HG03064 (cell line): ENCODE results near the gene TPPP3.

Experiments used
- ATAC-seq: cut with Tn5 transposase; IDR thresholded peaks from one replicate; pipeline ENCODE4 v1.9.1; 2021; ENCODE audit warnings: low read depth; ENCODE audit not compliant: unreplicated experiment

Gene TPPP3

DNA sequence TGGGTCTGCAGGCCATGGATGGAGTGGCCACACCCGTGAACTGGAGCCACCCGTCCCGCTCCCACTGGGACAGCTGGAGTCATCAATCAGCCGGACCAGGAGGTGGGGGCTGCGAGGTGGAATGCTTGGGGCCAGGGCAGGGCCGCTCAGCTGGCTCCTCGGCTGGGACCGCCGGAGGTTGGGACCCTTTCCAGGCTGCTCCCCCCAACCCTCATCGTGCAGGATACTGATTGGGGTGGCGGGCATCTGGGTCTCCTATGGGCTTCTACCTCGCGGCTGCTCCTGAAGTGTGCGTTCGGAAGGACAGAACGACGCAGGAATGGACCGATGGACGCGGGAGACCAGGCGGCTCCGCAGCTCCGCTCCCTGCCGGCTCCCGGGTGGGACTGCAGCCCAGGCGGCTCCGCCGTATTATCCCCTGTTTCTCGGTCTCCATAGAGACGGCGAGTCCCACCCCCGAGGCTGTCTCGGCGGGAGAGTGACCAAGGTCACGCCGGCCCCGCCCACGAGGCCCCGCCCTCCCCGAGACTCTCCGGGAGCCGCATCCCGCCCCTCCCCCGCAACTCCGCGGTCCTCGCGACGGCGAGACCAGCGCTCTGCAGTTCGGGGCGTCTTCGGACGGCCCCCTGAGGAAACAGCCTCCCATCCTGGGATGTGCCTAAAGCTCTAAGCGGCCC lies at the start of gene TPPP3:
TPPP3 (minus strand) TSS at position 388 of the 677 bp plus-strand sequence. CDS start 2,387 bp downstream, outside the sequence.
- ATAC-seq: no peak

DNA sequence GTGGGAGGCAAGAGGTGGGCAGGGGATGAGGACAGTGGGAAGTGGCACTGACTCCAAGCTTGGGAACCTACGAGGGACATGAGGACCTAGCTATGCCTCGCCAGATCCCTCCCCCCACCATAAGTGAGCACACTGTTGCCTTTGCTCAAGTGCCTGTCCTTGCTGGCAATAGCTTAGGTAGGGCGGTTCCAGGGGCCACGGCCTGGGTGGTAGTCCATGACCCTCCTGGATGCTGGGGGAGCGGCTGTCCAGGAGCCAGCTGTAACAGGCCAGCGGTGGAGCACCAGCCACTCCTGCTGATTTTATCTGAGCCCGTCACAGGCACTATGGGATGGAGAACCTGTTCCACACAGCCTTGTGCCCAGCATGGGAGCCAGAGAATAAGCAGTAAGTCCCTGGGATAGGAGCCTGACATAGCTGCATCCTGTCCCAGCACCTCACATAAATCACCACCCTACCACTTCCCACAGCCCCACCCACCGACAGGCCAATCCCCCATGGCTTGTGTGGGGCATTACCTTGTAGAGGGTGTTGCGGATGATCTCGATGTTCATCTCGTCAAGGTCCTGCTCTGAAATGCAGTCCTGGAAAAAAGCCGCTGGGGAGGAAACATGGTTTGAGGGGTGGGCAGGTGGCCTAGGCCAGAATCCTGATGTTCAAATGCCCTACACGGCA lies 49.4 kb upstream of the TPPP3 start:
- ATAC-seq: no peak

- ATAC-seq: no peak
Observed at GRCh38 chr16:67441907-67442306, 48.6 kb upstream of the TPPP3 start.

DNA sequence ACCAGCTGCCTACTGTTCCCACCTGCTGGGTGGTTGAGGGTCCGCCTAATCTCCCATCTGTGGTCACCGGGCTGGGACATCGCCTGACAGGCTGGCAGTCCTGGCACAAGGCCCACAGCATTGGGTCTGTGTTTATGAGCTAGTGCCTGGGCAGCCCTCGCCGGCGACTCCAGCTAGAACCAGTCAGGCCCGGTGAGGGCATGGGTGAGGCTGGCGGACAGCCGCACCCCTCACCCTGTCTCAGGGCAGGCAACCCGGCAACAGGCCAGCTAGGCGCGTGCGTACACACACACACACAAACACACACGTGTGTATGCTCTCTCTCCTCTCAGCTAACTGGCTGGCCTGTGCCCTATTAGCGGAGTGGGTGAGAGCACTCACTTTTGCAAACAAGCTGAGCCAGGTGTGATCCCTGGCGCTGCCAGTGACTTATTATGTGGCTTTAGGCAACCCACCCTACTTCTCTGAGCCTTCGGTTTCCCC lies 48.0 kb upstream of the TPPP3 start:
- ATAC-seq: no peak

GRCh38 chr16:67438824-67439393 lies 45.6 kb upstream of the TPPP3 start:
- ATAC-seq: no peak

DNA sequence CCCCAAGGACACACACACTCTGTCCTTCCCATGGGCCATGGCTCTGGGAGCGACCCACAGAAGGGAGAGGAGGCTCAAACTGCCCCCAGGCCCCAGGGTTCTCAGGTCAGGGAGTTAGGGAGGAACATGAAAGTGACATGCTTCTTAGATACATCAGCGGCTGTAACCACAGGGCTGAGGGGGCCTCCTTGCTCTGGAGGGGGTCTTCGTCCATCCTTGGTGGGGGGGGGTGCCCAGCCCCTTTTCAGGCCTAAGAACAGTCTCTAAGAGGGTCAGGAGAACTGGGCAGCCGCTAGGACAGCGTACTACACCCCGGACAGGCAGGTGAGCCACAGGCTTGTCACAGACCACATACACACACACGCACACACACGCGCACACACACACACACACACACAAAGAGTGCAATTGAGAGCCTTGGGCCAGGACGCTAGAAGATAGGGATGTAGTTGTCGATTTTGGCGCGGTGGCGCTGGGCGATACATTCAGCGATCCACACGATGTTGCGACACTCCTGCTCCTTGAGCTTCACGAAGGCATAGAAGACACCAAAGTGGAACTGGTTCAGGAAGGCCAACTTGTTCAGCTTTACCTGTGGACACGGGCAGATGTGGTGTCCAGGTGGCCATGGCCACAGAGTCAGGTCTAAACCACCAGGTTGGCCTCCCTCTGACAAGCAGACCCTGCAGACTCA lies 44.9 kb upstream of the TPPP3 start:
- no peak for ATAC-seq

DNA sequence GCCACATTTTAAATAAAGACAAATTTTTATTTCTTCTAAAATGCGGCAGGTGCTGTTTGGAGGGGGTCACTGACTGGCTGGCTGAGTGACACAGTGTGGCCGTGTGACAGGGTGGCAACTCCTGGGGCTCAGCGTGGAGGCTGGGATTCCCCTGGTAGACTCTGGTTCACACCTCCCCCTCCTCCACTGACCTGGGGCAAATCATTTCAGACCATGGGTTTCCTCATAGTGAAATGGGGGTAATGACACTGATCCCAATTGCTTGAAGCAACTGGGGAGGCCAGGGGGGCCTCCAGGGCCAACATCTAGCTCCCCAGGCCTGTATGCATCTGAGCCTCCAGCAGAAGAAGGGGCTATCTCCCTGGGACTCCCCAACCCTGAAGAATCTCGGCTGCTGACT lies 44.2 kb upstream of the TPPP3 start:
- no peak for ATAC-seq

- no peak for ATAC-seq
Observed at GRCh38 chr16:67436640-67437193, 43.4 kb upstream of the TPPP3 start.

- no peak for ATAC-seq
Observed at GRCh38 chr16:67435758-67436164, 42.5 kb upstream of the TPPP3 start.

DNA sequence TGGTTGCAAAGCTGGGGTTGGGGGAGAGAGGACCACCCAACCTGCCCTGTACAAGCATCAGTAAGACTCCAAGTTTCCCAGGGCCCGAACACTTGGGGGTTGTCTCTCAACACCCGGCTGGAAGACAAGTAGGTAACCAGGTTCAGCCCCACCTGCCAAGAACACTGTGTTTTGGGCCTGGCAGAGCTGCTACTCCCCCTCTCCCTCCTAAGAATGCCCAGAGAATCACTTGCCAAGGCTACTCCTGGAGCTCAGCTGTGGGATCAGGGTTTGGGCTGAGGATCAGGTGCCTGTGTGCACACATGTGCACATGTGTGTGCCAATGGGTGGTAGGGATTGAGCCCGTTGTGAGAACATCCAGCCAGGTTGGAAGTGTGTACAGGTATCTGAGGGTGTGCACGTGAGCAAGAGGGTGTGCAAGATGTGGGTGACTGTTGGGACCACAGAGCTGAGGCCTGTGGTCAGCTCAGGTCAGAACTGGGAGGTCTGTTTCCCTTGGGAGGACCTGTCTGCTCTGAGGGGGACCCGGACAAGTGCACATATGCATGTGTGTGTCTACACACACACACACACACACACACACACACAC lies 39.9 kb upstream of the TPPP3 start:
- ATAC-seq: no peak

GRCh38 chr16:67432506-67432890 lies 39.2 kb upstream of the TPPP3 start:
- ATAC-seq: no peak

DNA sequence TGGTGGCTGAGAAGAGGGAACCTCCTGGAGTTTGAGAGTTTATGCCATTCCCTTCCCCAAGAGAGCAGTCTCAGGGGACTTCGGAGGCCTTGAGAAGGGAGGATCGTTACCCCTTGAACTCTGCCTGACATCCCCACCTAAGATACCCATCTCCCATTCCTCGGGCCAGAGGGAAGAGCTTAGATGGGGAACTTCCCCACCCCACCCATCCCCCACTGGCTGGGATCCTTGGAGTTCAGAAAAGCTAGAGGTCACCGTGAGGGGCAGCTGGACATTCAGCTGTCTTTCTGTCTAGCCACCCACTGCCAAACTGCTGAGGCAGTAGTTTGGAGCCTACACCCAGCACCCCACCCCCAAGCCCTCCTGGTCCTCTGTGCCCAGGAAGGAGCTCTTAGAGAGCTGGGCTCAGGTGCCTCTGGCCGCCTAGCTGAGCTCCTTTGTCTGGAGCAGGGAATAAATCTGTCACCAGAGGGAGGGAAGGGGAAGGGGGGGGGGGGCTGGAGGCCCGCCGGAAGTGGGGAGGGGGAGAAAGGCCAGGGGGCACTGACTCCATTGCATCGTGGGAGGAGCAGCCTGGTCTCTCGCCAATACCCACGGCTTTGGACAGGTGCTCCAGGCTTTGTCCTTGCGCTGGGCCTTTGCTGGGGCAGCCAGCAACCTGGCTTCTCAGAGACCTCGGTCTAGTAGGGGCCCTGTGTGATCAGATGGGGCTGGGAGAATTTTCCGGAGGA lies 38.6 kb upstream of the TPPP3 start:
- no peak for ATAC-seq

DNA sequence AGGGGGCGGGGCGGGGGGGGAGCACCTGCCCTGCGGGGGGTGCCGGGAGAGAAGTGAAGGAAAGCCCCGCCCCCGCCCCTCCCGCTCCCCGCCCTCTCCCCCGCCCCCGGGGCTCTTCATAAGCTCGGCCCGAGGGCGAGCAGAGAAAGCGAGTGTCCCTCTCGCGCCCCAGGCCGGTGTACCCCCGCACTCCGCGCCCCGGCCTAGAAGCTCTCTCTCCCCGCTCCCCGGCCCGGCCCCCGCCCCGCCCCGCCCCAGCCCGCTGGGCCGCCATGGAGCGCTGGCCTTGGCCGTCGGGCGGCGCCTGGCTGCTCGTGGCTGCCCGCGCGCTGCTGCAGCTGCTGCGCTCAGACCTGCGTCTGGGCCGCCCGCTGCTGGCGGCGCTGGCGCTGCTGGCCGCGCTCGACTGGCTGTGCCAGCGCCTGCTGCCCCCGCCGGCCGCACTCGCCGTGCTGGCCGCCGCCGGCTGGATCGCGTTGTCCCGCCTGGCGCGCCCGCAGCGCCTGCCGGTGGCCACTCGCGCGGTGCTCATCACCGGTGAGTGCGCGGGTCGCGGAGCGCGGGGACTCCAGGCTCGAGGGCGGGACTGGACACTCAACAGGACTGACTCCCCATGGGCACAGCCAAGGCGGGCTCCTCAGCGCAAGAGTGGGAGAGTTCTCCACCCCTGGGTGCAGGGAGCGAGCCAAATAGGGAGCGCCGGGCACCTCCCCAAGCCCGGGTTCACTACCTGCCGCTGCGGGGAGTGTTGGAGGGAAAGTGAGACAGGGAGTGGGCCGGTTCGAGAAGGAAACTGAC lies 37.9 kb upstream of the TPPP3 start, which contains the start of gene HSD11B2:
HSD11B2 (plus strand) TSS at position 145 of the 798 bp plus-strand sequence; CDS start at position 273, 128 bp downstream.
- no peak for ATAC-seq

GRCh38 chr16:67430504-67430976 lies 37.2 kb upstream of the TPPP3 start:
- no peak for ATAC-seq

DNA sequence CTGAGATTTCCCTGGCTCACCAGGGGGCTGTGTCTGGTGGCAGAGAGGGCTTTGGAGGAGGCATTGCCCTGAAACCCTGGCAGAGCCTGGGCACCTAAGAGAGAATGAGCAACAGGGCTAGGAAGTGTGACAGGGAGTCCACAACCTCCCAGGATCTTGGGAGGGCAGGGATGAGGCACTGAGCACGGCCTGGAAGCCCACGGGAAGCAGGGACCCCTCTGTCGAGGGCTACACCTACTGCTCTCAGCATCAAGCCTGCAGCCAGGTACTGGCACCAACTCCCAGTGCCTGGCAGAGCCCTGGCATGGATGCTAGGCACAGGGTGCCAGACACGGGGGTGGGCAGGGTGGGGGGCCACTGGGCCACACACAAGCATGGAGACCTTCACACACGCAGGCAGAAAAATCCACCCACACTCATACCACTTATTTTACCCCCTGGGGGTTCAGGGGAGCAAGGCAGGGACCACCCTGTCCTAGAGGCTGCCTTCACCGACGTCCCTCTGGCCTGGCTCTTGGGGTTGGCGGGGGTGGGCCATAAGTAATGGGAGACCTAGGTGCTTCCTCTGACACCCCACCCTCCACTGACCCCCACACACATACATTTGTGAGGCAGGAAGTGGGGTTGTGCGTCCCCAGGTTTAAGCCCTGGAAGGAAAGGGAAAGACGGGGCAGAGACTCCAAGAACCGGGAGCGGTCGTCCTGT lies 36.7 kb upstream of the TPPP3 start:
- no peak for ATAC-seq

DNA sequence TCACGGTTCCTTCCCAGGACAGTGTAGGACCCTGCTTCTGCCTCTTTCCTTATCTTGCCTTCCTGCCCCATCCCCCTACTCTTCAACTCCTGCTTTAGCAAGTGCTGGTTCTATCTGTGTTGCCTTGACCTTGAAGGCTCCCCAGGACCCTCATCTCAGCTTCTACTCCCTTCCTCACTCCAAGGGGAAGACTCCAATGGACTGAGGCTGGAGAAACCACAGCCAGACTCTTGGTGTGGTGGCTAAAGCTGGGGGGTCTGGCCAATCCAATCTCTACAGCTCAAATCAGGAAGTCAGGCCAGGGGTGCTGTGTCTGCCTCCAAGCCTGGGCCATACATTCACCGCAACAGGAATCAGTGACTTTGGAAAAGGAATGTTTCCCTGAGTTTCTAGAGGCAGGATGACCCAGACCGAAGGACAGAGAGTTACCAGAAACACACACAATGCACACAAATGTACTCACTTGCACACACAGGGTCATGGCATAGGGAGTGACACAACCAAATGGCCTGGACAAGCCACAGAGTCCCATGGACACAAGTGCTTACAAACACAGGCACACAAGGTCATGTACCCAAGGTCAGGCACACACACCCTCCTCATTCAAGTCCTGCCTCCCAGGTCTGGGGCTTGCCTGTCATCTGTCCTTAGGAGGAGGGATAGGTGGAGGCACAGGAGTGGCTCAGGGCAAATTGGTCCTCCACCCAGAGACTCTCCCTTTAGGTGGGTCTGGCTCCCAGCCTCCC lies 35.9 kb upstream of the TPPP3 start:
- no peak for ATAC-seq

DNA sequence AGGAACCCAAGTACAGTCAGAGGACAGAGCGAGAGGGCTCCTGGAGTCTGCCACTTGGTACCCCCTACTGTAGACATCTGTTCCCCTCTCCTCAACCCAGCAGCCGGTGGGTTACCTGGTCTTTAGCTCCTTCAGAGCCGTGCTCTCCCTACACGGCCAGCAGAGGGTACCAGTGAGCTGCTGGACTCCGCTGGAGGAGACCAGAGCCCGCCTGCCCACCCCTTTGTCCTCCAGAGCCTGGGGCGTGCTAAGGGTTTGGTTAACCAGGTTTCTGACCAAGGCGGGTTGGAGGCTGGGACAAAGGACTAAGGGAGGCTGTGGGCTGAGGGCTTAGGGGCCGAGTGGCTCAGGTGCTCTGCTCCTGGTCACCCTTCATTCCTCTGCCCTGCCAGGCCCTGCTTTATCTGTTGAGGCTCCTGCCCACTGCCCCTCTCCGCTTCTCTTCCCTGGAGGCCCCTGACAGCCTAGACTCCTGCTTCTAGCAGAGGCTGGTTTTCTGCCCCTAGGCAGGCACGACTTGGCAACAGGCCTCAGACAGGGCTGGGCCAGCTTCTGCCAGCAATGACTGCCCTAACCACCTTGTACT lies 34.9 kb upstream of the TPPP3 start:
- ATAC-seq: no peak
